HEK293T (cell line): ENCODE measurements around the gene PDLIM1.
A peak's percentile ranks its signal among the peaks of the same experiment; 100 is the strongest.

ENCODE experiments used
- CTCF ChIA-PET: fragments of 350-600 bp; formaldehyde crosslinking; extraction: SDS; loops from one replicate; lab custom pipeline; 2021; ENCODE audit warnings: antibody characterized with exemption, inconsistent platforms; lab: Yijun Ruan, JAX
- POLR2A ChIA-PET: fragments of 350-600 bp; formaldehyde crosslinking; extraction: SDS; loops from one replicate; lab custom pipeline; 2020; ENCODE audit warnings: antibody characterized with exemption, inconsistent platforms; lab: Yijun Ruan, JAX
- DNase-seq: peaks from one replicate; pipeline ENCODE4 v3.0.0; 2012; ENCODE audit warnings: mixed read lengths; ENCODE audit errors: extremely low spot score
- ARNT ChIP-seq: fragments of 450-650 bp; IDR thresholded peaks from 2 replicates; pipeline ENCODE4 v1.6.1; 2017; ENCODE audit warnings: mild to moderate bottlenecking
- BHLHE40 ChIP-seq: fragments of 450-650 bp; IDR thresholded peaks from 2 replicates; pipeline ENCODE4 v1.6.1; 2016; ENCODE audit warnings: mild to moderate bottlenecking, moderate library complexity, borderline replicate concordance
- CTBP1 ChIP-seq: fragments of 450-650 bp; IDR thresholded peaks from 2 replicates; pipeline ENCODE4 v1.6.1; 2016; ENCODE audit warnings: borderline replicate concordance
- ELF4 ChIP-seq: fragments of 450-650 bp; IDR thresholded peaks from 2 replicates; pipeline ENCODE4 v1.6.1; 2017; ENCODE audit warnings: antibody characterized with exemption
- FOXA1 ChIP-seq: fragments of 450-650 bp; IDR thresholded peaks from 2 replicates; pipeline ENCODE4 v1.6.1; 2016; ENCODE audit warnings: mild to moderate bottlenecking
- FOXK2 ChIP-seq: fragments of 450-650 bp; IDR thresholded peaks from 2 replicates; pipeline ENCODE4 v1.6.1; 2016; ENCODE audit warnings: mild to moderate bottlenecking
- FOXM1 ChIP-seq: fragments of 450-650 bp; IDR thresholded peaks from 2 replicates; pipeline ENCODE4 v1.6.1; 2017; ENCODE audit warnings: mild to moderate bottlenecking, borderline replicate concordance
- HDGF ChIP-seq: fragments of 450-650 bp; IDR thresholded peaks from 2 replicates; pipeline ENCODE4 v1.6.1; 2017; ENCODE audit warnings: antibody characterized with exemption, borderline replicate concordance
- L3MBTL2 ChIP-seq: fragments of 450-650 bp; conservative IDR thresholded peaks from 2 replicates; pipeline ENCODE4 v1.6.1; 2016; ENCODE audit warnings: mild to moderate bottlenecking
- LEF1 ChIP-seq: fragments of 450-650 bp; IDR thresholded peaks from 2 replicates; pipeline ENCODE4 v1.6.1; 2017; ENCODE audit warnings: mild to moderate bottlenecking, borderline replicate concordance
- NFRKB ChIP-seq: fragments of 450-650 bp; IDR thresholded peaks from 2 replicates; pipeline ENCODE4 v1.6.1; 2016; ENCODE audit warnings: mild to moderate bottlenecking, moderate library complexity
- PKNOX1 ChIP-seq: fragments of 450-650 bp; IDR thresholded peaks from 2 replicates; pipeline ENCODE4 v1.6.1; 2016
- SP1 ChIP-seq: fragments of 450-650 bp; IDR thresholded peaks from 2 replicates; pipeline ENCODE4 v1.6.1; 2017
- SUZ12 ChIP-seq: fragments of 450-650 bp; IDR thresholded peaks from 2 replicates; pipeline ENCODE4 v1.6.1; 2016; ENCODE audit warnings: mild to moderate bottlenecking
- TARDBP ChIP-seq: fragments of 450-650 bp; IDR thresholded peaks from 2 replicates; pipeline ENCODE4 v1.6.1; 2016
- ZNF384 ChIP-seq: fragments of 450-650 bp; IDR thresholded peaks from 2 replicates; pipeline ENCODE4 v1.6.1; 2016

Gene PDLIM1

GRCh38 chr10:95247881-95248583 is 42.8 kb downstream of the PDLIM1 start:
- TF ChIP-seq CTBP1 (no peak), SUZ12 (no peak), SP1 (no peak), L3MBTL2 (no peak), ELF4 (no peak), HDGF (no peak), FOXM1 (no peak), LEF1 (no peak), FOXK2 (no peak), NFRKB (no peak), FOXA1 (no peak), ARNT (no peak), TARDBP (no peak), ZNF384 (no peak), PKNOX1 (no peak)
- CTCF ChIA-PET: interaction anchor here (0.8 to 2.2 kb wide), 3 partner anchors 111 to 130 kb away, joined by 3 to 54 read pairs (median 7); no protein-coding TSS in a partner anchor
- POLR2A ChIA-PET: no interaction called here
- DNase-seq: no peak

- POLR2A ChIA-PET: no interaction called here
- CTCF ChIA-PET: interaction anchor here (0.6 to 2.2 kb wide), 10 partner anchors 30 to 783 kb away, joined by 3 to 54 read pairs (median 4); no protein-coding TSS in a partner anchor
- TF ChIP-seq FOXM1: no peak
- TF ChIP-seq L3MBTL2: no peak
- no peak for TF ChIP-seq SUZ12
- TF ChIP-seq CTBP1: no peak
- DNase-seq: no peak
These were observed 43.5 kb downstream of the PDLIM1 start for GRCh38 chr10:95247200-95247880.

- TF ChIP-seq BHLHE40 (no peak), LEF1 (no peak)
- ChIA-PET CTCF (interaction anchor here (0.6 to 2.2 kb wide), 11 partner anchors 31 to 783 kb away, joined by 3 to 54 read pairs (median 3); no protein-coding TSS in a partner anchor), POLR2A (no interaction called here)
- DNase-seq: peak; percentile 82
These were observed 44.2 kb downstream of the PDLIM1 start for GRCh38 chr10:95246582-95247051.

DNA sequence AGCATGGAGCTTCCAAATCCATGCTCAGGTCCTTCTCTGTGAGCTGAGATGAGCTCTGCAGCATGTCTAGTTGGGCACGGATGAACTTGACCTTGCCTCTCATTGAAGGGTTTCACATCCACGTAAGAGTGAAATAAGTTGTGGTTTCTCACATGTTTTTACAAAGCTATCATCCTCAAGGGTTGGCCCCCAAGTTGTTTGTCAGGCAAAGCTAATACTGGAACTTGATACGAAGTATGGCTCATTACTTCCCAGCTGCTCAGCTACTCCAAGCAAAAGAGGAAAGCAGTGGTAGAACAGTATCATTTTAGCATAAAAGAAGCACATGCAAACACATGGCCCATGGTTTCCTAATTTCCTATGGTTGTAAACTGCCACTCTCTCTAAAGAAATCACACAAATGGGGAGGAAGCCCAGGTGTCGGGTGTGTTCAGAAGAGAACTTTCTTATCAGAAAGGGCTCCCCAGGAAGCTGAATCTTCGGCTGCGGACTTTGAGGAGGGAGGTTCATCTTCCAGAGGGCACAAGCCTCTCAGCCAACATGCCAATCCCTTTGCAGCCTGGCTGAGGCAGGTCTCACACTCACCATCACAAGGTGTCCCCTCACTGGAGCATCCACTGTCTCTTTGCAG is 45.3 kb downstream of the PDLIM1 start:
- DNase-seq: no peak
- ChIA-PET POLR2A (interaction anchor here (1.6 kb wide), 1 partner anchor 118 kb away, joined by 3 read pairs; no protein-coding TSS in a partner anchor), CTCF (interaction anchor here (0.7 to 2.2 kb wide), 8 partner anchors 11 to 120 kb away, joined by 3 to 54 read pairs (median 5); no protein-coding TSS in a partner anchor)
- TF ChIP-seq PKNOX1: no peak
- no peak for TF ChIP-seq L3MBTL2
- TF ChIP-seq SUZ12: no peak
- no peak for TF ChIP-seq FOXA1
- no peak for TF ChIP-seq ELF4
- no peak for TF ChIP-seq NFRKB
- TF ChIP-seq CTBP1: no peak
- TF ChIP-seq HDGF: no peak
- no peak for TF ChIP-seq TARDBP
- no peak for TF ChIP-seq ARNT

GRCh38 chr10:95244152-95244551 is 46.7 kb downstream of the PDLIM1 start:
- POLR2A ChIA-PET: no interaction called here

More at GRCh38 chr10:95244152-95244551, 46.7 kb downstream of the PDLIM1 start:
- CTCF ChIA-PET: interaction anchor here (0.8 to 2.6 kb wide), 6 partner anchors 16 to 121 kb away, joined by 3 to 23 read pairs (median 5); no protein-coding TSS in a partner anchor
- DNase-seq: no peak
- TF ChIP-seq ZNF384: no peak
- no peak for TF ChIP-seq ELF4
- no peak for TF ChIP-seq FOXA1
- TF ChIP-seq NFRKB: no peak
- no peak for TF ChIP-seq L3MBTL2
- TF ChIP-seq PKNOX1: no peak
- TF ChIP-seq HDGF: no peak
- TF ChIP-seq BHLHE40: no peak
- TF ChIP-seq FOXM1: no peak
- no peak for TF ChIP-seq SP1
- TF ChIP-seq SUZ12: no peak
- no peak for TF ChIP-seq FOXK2
- TF ChIP-seq TARDBP: no peak
- no peak for TF ChIP-seq ARNT
- TF ChIP-seq LEF1: no peak
- no peak for TF ChIP-seq CTBP1
